NCI-H146 treated with DMSO at 0.1 percent for 48 hours (cell line): ENCODE measurements around the gene ZIC5.

Experiments used
- DNase-seq: peaks from one replicate; lab custom pipeline; 2025; ENCODE audit not compliant: unreplicated experiment; lab: John Stamatoyannopoulos, UW

The ZIC5 gene

DNA sequence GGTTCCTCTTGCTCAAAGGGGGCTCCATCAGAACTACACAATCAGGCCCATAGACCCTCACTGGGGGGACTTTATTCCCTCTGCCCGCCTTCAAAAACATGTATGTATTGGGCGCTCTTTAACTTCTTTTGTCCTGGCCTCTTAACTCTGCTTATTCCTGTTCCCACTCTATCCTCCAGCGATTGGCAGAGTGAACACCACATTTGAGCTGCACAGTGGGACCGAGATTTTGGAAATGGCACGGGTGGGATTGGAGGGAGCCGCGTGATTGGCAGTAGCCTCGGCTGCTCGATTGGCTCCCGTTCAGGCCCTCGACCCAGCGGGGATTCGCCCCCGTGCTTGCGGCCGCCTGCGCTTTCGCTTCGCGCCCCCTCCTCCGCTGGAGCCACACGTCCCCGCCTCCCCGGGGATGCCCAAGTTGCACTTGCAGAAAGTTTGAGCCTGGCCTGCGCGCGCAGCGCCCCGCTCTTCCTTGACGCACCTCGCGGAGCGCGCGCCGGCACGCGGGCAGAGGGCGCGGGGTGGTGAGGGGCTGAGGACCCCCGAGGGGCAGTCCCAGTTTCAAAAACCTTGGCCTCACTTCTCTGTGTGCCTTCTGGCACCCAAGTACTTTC lies at the start of gene ZIC5:
TSS of gene ZIC5 (minus strand) at position 192 of the 614 bp plus-strand sequence. CDS start at position 28, 164 bp downstream.
- no peak for DNase-seq

DNA sequence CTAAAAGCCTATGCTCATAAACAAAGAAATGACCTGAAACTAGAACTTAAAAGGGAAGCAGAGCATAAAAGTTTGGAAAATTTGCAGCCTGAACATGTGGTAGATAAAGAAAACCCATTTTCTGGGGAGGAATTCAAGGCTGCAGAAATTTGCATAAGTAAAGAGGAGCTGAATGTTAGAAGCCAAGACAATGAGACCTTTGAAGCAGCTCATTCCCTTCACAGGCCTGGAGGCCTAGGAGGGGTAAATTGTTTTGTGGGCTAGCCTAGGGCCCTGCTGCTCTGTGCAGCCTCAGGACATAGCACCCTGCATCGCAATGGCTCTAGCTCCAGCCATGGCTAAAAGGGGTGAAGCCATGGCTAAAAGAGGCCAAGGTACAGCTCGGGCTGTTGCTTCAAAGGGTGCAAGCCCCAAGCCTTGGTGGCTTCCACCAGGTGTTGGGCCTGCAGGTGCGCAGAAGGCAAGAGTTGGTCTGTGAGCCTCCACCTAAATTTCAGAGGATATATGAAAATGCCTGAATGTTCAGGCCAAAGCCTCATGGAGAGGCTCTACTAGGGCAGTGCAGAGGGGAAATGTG lies 48.3 kb upstream of the ZIC5 start:
- DNase-seq, result no peak

DNA sequence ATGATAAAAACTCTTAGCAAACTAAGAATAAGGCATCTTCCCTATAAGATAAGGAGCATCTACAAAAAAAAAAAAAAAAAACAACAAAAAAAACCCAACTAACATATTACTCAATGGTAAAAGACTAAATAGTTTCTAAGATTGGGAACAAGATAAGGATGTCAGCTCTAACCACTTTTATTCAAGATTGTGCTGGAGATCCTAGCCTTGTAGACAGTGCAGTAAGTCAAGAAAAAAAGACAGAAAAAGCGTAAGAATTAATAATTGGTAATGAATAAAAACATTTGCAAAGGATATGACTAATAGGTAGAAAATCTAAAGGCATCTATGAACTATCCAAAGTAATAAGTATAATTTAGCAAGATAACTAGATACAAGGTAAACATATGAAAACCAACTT lies 43.1 kb upstream of the ZIC5 start:
- DNase-seq, result no peak

DNA sequence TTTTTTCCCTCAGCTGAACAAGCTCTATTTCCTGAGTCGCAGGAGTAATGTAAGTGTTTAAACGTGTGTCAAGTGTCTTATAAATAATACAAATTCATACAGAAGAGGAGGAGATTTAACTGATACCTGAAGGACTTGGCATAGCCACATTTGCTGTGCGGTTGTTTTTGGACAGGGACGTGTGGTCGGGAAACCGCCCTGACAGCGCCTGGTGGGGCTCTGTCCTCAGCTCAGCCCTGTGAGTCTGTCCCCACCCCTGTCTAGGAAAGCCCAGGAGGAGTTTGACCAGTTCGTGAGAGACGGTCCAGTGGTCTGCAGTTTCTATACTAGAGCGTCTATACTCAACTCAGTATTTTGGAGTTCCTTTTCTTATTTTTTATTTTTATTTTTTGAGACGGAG lies 26.7 kb upstream of the ZIC5 start:
- DNase-seq, result no peak

- DNase-seq, result no peak
Measured at GRCh38 chr13:99997702-99998214, 26.2 kb upstream of the ZIC5 start.

DNA sequence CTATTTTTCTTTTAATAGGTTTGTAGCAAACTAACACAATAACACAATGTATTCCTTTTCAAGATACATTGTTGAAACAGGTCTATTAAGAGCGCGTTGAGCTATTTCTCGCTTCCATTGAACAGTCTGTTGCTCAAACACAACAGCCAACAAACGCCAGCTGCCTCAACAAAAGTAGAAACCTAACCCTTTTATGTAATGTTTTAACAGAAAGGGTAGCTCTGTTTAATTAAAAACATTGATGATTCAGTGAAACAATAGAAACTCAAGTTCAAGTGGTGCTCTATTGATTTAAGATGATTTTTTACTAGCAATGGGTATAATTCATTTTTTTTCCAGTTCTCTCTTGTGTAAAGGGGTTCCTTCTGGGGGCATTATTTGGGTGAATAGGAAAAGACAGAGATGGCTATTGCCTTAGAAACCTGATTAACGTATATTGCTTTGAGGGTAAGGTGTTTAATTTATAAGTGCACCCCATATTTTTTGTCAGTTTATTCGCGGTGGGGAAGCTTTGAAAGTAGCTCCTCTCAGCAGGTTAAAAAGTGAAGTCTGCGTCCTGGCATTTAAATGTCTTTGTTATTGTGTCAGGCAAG lies 24.9 kb upstream of the ZIC5 start:
- peak; percentile 99 for DNase-seq

- peak; percentile 88 for DNase-seq
Measured at GRCh38 chr13:99995589-99996380, 24.2 kb upstream of the ZIC5 start.

GRCh38 chr13:99995104-99995588 lies 23.6 kb upstream of the ZIC5 start:
- DNase-seq, result peak; percentile 73

DNA sequence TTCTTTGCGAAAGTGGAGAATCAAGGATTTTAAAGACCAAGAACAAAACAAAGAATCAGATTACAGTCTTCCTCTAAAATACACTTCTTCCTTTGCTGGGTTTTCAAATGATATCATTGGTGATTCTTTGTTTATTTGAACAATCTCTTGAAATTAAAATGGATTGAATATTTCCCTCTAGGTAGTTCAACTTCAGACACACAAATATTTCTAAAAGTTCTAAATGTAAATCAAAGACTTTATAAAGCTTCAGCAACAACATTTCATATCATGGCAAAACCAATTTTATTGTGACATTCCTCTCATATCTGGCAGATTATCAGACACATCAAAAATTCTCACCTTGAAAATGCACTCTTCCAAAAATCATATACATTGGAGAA lies 23.1 kb upstream of the ZIC5 start:
- peak; percentile 40 for DNase-seq

GRCh38 chr13:99993660-99994637 lies 22.4 kb upstream of the ZIC5 start:
- DNase-seq, result peak; percentile 36

- DNase-seq, result peak; percentile 22
Measured at GRCh38 chr13:99992949-99993351, 21.4 kb upstream of the ZIC5 start.

- peak; percentile 93 for DNase-seq
Measured at GRCh38 chr13:99991828-99992775, 20.5 kb upstream of the ZIC5 start.

- DNase-seq, result peak; percentile 48
Measured at GRCh38 chr13:99991013-99991827, 19.7 kb upstream of the ZIC5 start.

GRCh38 chr13:99990126-99990977 lies 18.8 kb upstream of the ZIC5 start:
- DNase-seq, result peak; percentile 47

DNA sequence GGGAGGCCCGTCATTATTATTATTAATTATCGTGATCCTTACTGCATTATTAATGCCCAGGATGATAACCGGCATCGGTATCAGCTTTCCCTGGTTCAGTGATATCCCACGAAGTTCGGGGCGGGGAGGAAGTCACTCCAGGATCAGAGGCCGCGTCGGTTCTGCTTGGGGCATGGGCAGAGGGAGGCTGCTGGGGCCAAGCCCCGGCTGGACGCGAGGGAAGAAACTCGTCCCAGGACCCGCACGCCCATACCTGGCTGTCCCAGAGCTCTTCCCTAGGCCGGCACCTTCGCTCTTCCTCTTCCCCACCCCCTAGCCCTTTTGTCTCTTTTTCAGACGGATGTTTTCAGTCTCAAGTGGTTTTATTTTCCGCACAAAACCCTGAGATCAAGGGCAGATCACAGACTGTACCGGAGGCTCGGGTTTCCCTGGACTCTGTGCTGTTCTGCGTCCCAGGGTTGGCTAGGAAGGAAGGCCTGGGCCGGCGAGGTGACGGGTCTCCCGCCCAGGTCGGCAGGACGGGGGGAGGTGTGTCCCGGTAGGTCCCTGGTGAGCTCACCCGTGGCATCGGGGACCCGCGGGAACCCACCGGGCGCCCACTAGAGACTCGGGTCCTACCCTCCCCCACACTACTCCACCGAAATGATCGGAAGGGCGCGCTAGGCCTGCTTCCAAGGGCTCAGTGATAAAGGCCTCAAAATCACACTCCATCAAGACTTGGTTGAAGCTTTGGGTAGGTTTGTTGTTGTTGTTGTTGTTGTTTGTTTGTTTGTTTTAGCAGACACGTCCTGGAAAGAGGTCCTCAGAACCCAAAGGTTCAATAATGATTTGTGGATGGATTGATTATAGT lies 17.9 kb upstream of the ZIC5 start:
- peak; percentile 68 for DNase-seq

GRCh38 chr13:99988529-99989275 lies 17.1 kb upstream of the ZIC5 start:
- peak; percentile 65 for DNase-seq
